ENCODE measurements around the gene LDLR.
"Not testable (repeated sequence)": the region's sequence is repeated elsewhere in the genome, so short reads cannot be mapped to it uniquely, and the experiment has no call there.

LDLR gene

GRCh38 chr19:11061952-11062351 is 27.3 kb upstream of the LDLR start:
- Mint-ChIP-seq H3K36me3 (peaks cover 70% of the 10 kb centered on the region), H3K9me3 (no peaks in the 10 kb centered on the region), H3K27me3 (no peaks in the 10 kb centered on the region), H3K4me1 (no peaks in the 10 kb centered on the region), H3K27ac (no peak overlapping the region), H3K4me3 (no peak overlapping the region)
- no peak for ATAC-seq

- H3K4me1 Mint-ChIP-seq, result no peaks in the 10 kb centered on the region
- H3K4me3 Mint-ChIP-seq, result no peak overlapping the region
- no peaks in the 10 kb centered on the region for H3K9me3 Mint-ChIP-seq
- ATAC-seq, result no peak
- peaks cover 76% of the 10 kb centered on the region for H3K36me3 Mint-ChIP-seq
- no peaks in the 10 kb centered on the region for H3K27me3 Mint-ChIP-seq
- no peak overlapping the region for H3K27ac Mint-ChIP-seq
These were observed 25.8 kb upstream of the LDLR start for GRCh38 chr19:11063434-11063833.

GRCh38 chr19:11064831-11065303 is 24.4 kb upstream of the LDLR start:
- Mint-ChIP-seq H3K36me3 (peaks cover 74% of the 10 kb centered on the region), H3K9me3 (no peaks in the 10 kb centered on the region), H3K27me3 (peaks cover 8% of the 10 kb centered on the region), H3K4me1 (no peaks in the 10 kb centered on the region), H3K4me3 (no peak overlapping the region), H3K27ac (no peak overlapping the region)
- no peak for ATAC-seq

GRCh38 chr19:11066326-11066725 is 22.9 kb upstream of the LDLR start:
- no peak for ATAC-seq
- H3K9me3 Mint-ChIP-seq, result no peaks in the 10 kb centered on the region
- H3K4me3 Mint-ChIP-seq, result no peak overlapping the region
- peaks cover 59% of the 10 kb centered on the region for H3K36me3 Mint-ChIP-seq
- H3K27me3 Mint-ChIP-seq, result peaks cover 11% of the 10 kb centered on the region
- H3K4me1 Mint-ChIP-seq, result no peaks in the 10 kb centered on the region
- no peak overlapping the region for H3K27ac Mint-ChIP-seq

- Mint-ChIP-seq H3K27ac (no peak overlapping the region), H3K4me3 (no peak overlapping the region), H3K36me3 (peaks cover 48% of the 10 kb centered on the region), H3K9me3 (no peaks in the 10 kb centered on the region), H3K27me3 (peaks cover 11% of the 10 kb centered on the region), H3K4me1 (no peaks in the 10 kb centered on the region)
- ATAC-seq, result no peak
These were observed 21.7 kb upstream of the LDLR start for GRCh38 chr19:11067356-11068113.

- H3K9me3 Mint-ChIP-seq, result no peaks in the 10 kb centered on the region
- ATAC-seq, result no peak
- H3K27me3 Mint-ChIP-seq, result peaks cover 20% of the 10 kb centered on the region
- no peak overlapping the region for H3K4me3 Mint-ChIP-seq
- H3K4me1 Mint-ChIP-seq, result peaks cover 9% of the 10 kb centered on the region
- H3K27ac Mint-ChIP-seq, result no peak overlapping the region
- H3K36me3 Mint-ChIP-seq, result peaks cover 29% of the 10 kb centered on the region
These were observed 19.7 kb upstream of the LDLR start for GRCh38 chr19:11069561-11069960.

- Mint-ChIP-seq H3K4me1 (peaks cover 12% of the 10 kb centered on the region), H3K27me3 (peaks cover 24% of the 10 kb centered on the region), H3K9me3 (no peaks in the 10 kb centered on the region), H3K4me3 (no peak overlapping the region), H3K27ac (no peak overlapping the region), H3K36me3 (peaks cover 24% of the 10 kb centered on the region)
- ATAC-seq, result no peak
These were observed 19.1 kb upstream of the LDLR start for GRCh38 chr19:11070123-11070522.

- Mint-ChIP-seq H3K27ac (no peak overlapping the region), H3K9me3 (no peaks in the 10 kb centered on the region), H3K27me3 (peaks cover 39% of the 10 kb centered on the region), H3K4me1 (peaks cover 12% of the 10 kb centered on the region), H3K4me3 (no peak overlapping the region), H3K36me3 (peaks cover 6% of the 10 kb centered on the region)
- no peak for ATAC-seq
These were observed 15.7 kb upstream of the LDLR start for GRCh38 chr19:11073568-11073967.

GRCh38 chr19:11076792-11077191 is 12.5 kb upstream of the LDLR start:
- H3K4me3 Mint-ChIP-seq, H3K36me3 Mint-ChIP-seq, H3K27ac Mint-ChIP-seq, ATAC-seq, H3K9me3 Mint-ChIP-seq: not testable (repeated sequence)
- peaks cover 12% of the 10 kb centered on the region for H3K4me1 Mint-ChIP-seq
- peaks cover 37% of the 10 kb centered on the region for H3K27me3 Mint-ChIP-seq

GRCh38 chr19:11078893-11079292 is 10.4 kb upstream of the LDLR start:
- H3K4me3 Mint-ChIP-seq, result no peak overlapping the region
- H3K4me1 Mint-ChIP-seq, result peaks cover 10% of the 10 kb centered on the region
- no peak overlapping the region for H3K27ac Mint-ChIP-seq
- H3K36me3 Mint-ChIP-seq, result no peaks in the 10 kb centered on the region
- peaks cover 39% of the 10 kb centered on the region for H3K27me3 Mint-ChIP-seq
- H3K9me3 Mint-ChIP-seq, result no peaks in the 10 kb centered on the region
- no peak for ATAC-seq

GRCh38 chr19:11079999-11080398 is 9.3 kb upstream of the LDLR start:
- H3K4me1 Mint-ChIP-seq, result no peaks in the 10 kb centered on the region
- ATAC-seq, result no peak
- H3K9me3 Mint-ChIP-seq, result no peaks in the 10 kb centered on the region
- peaks cover 33% of the 10 kb centered on the region for H3K27me3 Mint-ChIP-seq
- no peaks in the 10 kb centered on the region for H3K36me3 Mint-ChIP-seq
- no peak overlapping the region for H3K27ac Mint-ChIP-seq
- no peak overlapping the region for H3K4me3 Mint-ChIP-seq

- Mint-ChIP-seq H3K36me3 (no peaks in the 10 kb centered on the region), H3K27ac (no peak overlapping the region), H3K27me3 (peaks cover 9% of the 10 kb centered on the region), H3K4me1 (peaks cover 13% of the 10 kb centered on the region), H3K4me3 (no peak overlapping the region), H3K9me3 (no peaks in the 10 kb centered on the region)
- no peak for ATAC-seq
These were observed 1.3 kb upstream of the LDLR start for GRCh38 chr19:11087870-11088505.

- Mint-ChIP-seq H3K27ac (peak overlapping the region; percentile 72), H3K9me3 (no peaks in the 10 kb centered on the region), H3K4me1 (peaks cover 17% of the 10 kb centered on the region), H3K4me3 (peak overlapping the region; percentile 80), H3K36me3 (no peaks in the 10 kb centered on the region), H3K27me3 (peaks cover 7% of the 10 kb centered on the region)
- no peak for ATAC-seq
These were observed 583 bp upstream of the LDLR start for GRCh38 chr19:11088506-11089253.

GRCh38 chr19:11090014-11090263 is 676 bp downstream of the LDLR start:
- peak overlapping the region; percentile 80 for H3K4me3 Mint-ChIP-seq
- ATAC-seq, result peak; percentile 2

GRCh38 chr19:11090264-11090996 is 1.2 kb downstream of the LDLR start:
- Mint-ChIP-seq H3K36me3 (no peaks in the 10 kb centered on the region), H3K4me1 (peaks cover 28% of the 10 kb centered on the region), H3K27ac (peak overlapping the region; percentile 72), H3K4me3 (peak overlapping the region; percentile 81), H3K9me3 (no peaks in the 10 kb centered on the region), H3K27me3 (no peaks in the 10 kb centered on the region)
- ATAC-seq, result peak; percentile 95

More at GRCh38 chr19:11090014-11090263, 676 bp downstream of the LDLR start:
- peaks cover 23% of the 10 kb centered on the region for H3K4me1 Mint-ChIP-seq
- H3K27ac Mint-ChIP-seq, result peak overlapping the region; percentile 72
- H3K36me3 Mint-ChIP-seq, H3K9me3 Mint-ChIP-seq, H3K27me3 Mint-ChIP-seq: not testable (repeated sequence)

All from stimulated activated memory B cell treated with anti-CD40 and anti-IgM and Interleukin-4, amounts not matched to agents 10 μg/mL and 1 μg/mL and 100 μg/mL, for 72 hours (primary cell).